AG04449 (cell line): ENCODE measurements around the gene ANO2.

ENCODE experiments used
- CTCF ChIA-PET: fragments of 350-600 bp; formaldehyde crosslinking; extraction: SDS; loops from one replicate; lab custom pipeline; 2021; ENCODE audit warnings: antibody characterized with exemption; lab: Yijun Ruan, JAX
- POLR2A ChIA-PET: fragments of 400-600, 350-600 bp; formaldehyde crosslinking; extraction: SDS; loops from one replicate; lab custom pipeline; 2020; ENCODE audit warnings: antibody characterized with exemption, inconsistent platforms; lab: Yijun Ruan, JAX
- DNase-seq: peaks from one replicate; pipeline ENCODE4 v3.0.0-alpha.2; 2010; ENCODE audit warnings: low read depth, low spot score
- H3K4me3 ChIP-seq: 2 replicates; pipeline ENCODE4 v1.5.1; 2011; ENCODE audit warnings: low read depth, mild to moderate bottlenecking, control low read depth, low read length
- CTCF ChIP-seq: IDR thresholded peaks from one replicate; pipeline ENCODE4 v1.5.1; 2011; ENCODE audit warnings: mild to moderate bottlenecking, moderate library complexity, low read length, control low read depth, inconsistent platforms; ENCODE audit not compliant: insufficient read depth; ENCODE audit errors: missing control alignments

ANO2 gene

GRCh38 chr12:5973461-5974115, 28.5 kb upstream of the ANO2 start:
- ChIA-PET CTCF (interaction anchor here (1.1 to 4.1 kb wide), 3 partner anchors 9 to 65 kb away, joined by 6 to 21 read pairs (median 16); no protein-coding TSS in a partner anchor), POLR2A (no interaction called here)
- no peak for TF ChIP-seq CTCF
- no peak for DNase-seq
- no peak overlapping the region for H3K4me3 ChIP-seq

GRCh38 chr12:5972387-5972786, 27.3 kb upstream of the ANO2 start:
- TF ChIP-seq CTCF, result no peak
- POLR2A ChIA-PET, result no interaction called here
- H3K4me3 ChIP-seq, result no peak overlapping the region
- CTCF ChIA-PET, result interaction anchor here (3.6 to 4.1 kb wide), 2 partner anchors 16 to 66 kb away, joined by 16 to 21 read pairs; no protein-coding TSS in a partner anchor
- no peak for DNase-seq

GRCh38 chr12:5971194-5971850, 26.3 kb upstream of the ANO2 start:
- DNase-seq, result no peak
- no peak for TF ChIP-seq CTCF
- H3K4me3 ChIP-seq, result no peak overlapping the region
- POLR2A ChIA-PET, result no interaction called here
- CTCF ChIA-PET, result interaction anchor here (0.7 to 4.1 kb wide), 4 partner anchors 17 to 81 kb away, joined by 3 to 21 read pairs (median 14); no protein-coding TSS in a partner anchor

- H3K4me3 ChIP-seq, result no peak overlapping the region
- no peak for DNase-seq
- peak; percentile 2 for TF ChIP-seq CTCF
- ChIA-PET CTCF (interaction anchor here (0.7 to 4.1 kb wide), 4 partner anchors 10 to 82 kb away, joined by 3 to 16 read pairs (median 8); no protein-coding TSS in a partner anchor), POLR2A (no interaction called here)
These were observed 25.1 kb upstream of the ANO2 start for GRCh38 chr12:5969974-5970690.

GRCh38 chr12:5969156-5969973, 24.3 kb upstream of the ANO2 start:
- CTCF ChIA-PET, result interaction anchor here (1.2 to 4.1 kb wide), 3 partner anchors 9 to 69 kb away, joined by 4 to 16 read pairs (median 13); no protein-coding TSS in a partner anchor
- no peak overlapping the region for H3K4me3 ChIP-seq
- POLR2A ChIA-PET, result no interaction called here
- DNase-seq, result no peak
- no peak for TF ChIP-seq CTCF
